Astrocyte of the cerebellum (primary cell): ENCODE measurements around the gene DSCAM.

Source experiments
- DNase-seq: peaks from one replicate; pipeline ENCODE4 v3.0.0-alpha.2; 2011; ENCODE audit warnings: low read depth
- H3K4me3 ChIP-seq: 2 replicates; pipeline ENCODE4 v1.5.1; 2011; ENCODE audit warnings: mild to moderate bottlenecking, low read depth, low read length, moderate library complexity
- in situ Hi-C: cut with HindIII; loops from 2 replicates; pipeline ENCODE4 v1.10.0; 2017; ENCODE audit warnings: low sequenced_read_pairs
- TF ChIP-seq, protein P1 (sequence below): IDR thresholded peaks from 2 replicates; pipeline ENCODE4 v1.5.1; 2012; ENCODE audit warnings: low read length, low read depth, moderate library complexity, mild to moderate bottlenecking; ENCODE audit errors: missing control alignments

DSCAM gene

DNA sequence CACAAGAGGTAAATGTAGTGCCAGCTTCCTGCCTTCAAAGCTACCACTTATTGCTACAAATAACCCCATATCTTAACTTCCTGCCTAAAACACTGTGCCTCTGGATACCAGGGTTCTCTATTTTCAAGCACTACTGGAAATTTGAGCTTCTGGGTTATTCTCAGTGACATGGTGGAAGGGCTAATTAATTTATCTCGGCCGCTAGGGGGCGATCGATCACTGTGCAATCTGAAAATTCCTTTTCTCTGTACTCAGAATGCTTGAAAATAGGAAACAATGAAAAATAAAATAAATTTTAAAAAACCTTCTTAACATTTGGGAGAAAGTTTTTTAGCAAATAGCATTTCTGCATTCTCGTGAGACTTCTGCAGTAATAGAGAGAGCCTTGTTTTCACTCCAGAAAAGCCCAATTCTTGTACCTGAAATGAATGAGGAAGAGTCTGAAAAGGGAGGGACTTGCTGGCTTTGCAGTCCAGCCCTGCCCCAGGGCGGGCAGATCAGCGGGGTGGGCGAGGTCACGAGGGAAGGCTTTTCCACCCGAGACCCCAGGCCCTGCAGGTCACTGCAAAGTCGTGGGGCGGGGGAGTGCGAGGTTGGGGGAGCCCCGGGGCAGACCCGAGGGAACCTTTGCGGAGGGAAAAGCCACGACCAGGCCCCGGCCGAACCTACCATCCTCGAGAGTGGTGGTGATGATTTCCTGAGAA is 703.0 kb downstream of the DSCAM start:
- TF ChIP-seq, protein P1, sequence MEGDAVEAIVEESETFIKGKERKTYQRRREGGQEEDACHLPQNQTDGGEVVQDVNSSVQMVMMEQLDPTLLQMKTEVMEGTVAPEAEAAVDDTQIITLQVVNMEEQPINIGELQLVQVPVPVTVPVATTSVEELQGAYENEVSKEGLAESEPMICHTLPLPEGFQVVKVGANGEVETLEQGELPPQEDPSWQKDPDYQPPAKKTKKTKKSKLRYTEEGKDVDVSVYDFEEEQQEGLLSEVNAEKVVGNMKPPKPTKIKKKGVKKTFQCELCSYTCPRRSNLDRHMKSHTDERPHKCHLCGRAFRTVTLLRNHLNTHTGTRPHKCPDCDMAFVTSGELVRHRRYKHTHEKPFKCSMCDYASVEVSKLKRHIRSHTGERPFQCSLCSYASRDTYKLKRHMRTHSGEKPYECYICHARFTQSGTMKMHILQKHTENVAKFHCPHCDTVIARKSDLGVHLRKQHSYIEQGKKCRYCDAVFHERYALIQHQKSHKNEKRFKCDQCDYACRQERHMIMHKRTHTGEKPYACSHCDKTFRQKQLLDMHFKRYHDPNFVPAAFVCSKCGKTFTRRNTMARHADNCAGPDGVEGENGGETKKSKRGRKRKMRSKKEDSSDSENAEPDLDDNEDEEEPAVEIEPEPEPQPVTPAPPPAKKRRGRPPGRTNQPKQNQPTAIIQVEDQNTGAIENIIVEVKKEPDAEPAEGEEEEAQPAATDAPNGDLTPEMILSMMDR = peak; percentile 66
- peak; percentile 38 for DNase-seq
- in situ Hi-C loops = loop anchor here (25.0 kb wide), 1 partner anchor 243 kb away; no protein-coding TSS in a partner anchor
- no peak overlapping the region for H3K4me3 ChIP-seq

DNA sequence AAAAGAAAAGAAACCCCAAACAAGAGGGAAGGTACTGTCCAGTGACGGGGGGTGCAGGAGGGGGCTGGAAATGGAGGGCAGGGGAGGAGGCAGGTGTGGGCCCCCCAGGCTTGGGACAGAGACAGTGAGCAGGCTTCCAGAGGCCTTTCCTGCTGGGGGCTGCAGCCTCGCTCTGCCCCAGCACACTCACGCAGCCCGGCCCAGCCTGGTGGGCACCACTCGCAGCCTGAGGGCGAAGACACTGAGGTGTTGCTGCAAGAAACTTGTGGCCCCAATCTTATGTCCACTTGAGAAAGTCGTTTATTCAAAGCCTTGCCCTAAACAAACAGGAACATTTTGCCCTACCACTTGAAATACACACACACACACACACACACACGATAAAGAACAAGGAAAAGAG is 705.3 kb downstream of the DSCAM start:
- in situ Hi-C loops = loop anchor here (25.0 kb wide), 1 partner anchor 246 kb away; no protein-coding TSS in a partner anchor
- no peak overlapping the region for H3K4me3 ChIP-seq
- DNase-seq = no peak
- TF ChIP-seq, protein P1 = no peak

DNA sequence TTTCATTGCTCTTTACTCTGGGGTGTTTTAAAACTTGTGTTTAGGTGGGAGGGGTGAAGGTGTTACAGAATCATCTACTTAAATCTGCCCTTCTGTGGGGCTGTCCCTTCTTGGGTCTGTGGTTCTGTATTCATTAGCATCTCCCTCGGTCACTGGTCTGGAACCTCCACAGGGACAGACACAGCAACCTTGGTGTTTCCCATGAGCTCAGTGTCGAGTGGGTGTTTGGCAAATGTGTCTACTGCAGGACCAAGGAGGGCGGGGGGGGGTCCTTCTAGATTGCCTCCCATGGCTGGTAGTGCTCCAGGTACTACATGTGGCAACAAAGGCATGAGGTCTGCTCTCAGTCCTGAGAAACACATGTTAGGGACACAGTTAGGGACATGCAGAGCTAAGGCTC is 706.3 kb downstream of the DSCAM start:
- in situ Hi-C loops = loop anchor here (25.0 kb wide), 1 partner anchor 247 kb away; no protein-coding TSS in a partner anchor
- H3K4me3 ChIP-seq = no peak overlapping the region
- DNase-seq = no peak
- TF ChIP-seq, protein P1 = no peak

DNA sequence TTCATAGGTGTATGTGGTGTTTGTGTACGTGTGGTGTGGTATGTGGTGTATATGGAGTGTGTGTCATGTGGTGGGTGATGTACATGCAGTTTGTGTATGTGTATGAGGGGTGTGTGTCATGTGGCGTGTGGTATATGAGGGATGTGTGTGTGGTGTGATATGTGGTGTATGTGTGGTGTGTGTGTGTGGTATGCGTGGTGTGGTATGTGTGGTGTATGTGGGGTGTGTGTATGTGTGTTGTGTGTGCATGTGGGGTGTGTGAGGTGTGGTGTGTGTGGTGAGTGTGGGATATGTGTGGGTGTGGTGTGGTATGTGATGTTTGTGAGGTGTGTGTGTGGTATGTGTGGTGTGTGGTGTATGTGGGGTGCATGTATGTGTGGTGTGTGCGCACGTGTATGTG is 707.3 kb downstream of the DSCAM start:
- in situ Hi-C loops = loop anchor here (25.0 kb wide), 1 partner anchor 248 kb away; no protein-coding TSS in a partner anchor
- TF ChIP-seq, protein P1 = no peak
- no peak for DNase-seq
- no peak overlapping the region for H3K4me3 ChIP-seq

DNA sequence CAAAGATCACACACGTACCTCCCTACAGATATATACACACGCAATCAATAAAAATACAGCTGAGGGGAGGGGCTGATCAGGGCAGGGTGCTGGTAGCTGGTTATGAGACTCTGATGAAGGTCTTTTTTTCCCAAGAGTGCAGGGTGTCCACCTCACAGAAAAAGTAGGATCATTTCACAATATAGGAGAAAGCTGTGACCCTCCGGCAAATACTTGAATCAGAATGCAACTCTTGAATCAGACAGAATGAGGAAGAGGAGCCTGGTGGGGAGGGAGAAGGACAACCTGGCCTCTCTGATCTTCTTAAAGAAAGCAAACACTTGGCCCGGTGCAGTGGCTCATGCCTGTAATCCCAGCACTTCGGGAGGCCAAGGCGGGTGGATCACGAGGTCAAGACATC is 710.4 kb downstream of the DSCAM start:
- DNase-seq = no peak
- TF ChIP-seq, protein P1 = no peak
- H3K4me3 ChIP-seq = no peak overlapping the region
- in situ Hi-C loops = loop anchor here (25.0 kb wide), 1 partner anchor 251 kb away; no protein-coding TSS in a partner anchor

DNA sequence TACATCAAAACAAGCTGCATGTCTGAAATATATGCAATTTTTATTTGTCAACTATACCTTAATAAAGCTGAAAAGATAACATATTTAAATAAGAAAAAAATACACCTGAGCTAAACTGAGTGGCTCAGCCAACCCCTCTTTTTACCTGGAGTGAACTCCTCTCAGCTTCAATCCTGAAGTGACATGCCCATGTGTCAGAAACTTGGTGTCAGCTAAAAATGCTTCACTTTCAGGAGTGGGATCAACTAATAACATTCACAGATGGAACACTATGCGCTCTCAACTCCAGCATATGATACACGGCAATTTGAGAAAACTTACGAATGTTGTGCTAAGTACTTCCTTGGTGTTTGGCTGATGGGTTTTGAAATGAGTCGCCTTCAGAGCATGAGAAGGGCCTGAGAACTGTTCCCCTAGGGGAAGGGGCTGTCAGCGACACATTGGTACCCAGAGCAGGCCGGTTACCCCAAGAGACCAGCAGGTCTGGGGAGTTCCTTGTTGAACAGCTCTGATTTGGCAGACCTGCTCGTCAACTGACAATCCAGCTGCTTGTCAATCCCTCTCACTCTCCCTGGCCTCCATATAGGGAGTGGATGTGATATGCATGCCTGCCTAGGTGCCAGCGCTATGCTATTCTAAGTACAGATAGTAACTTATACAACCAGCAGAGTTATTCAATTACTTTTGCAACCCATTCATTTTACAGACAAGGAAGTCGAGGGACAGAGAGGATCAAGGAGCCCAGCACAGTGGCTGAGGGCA is 712.0 kb downstream of the DSCAM start:
- no peak for DNase-seq
- no peak overlapping the region for H3K4me3 ChIP-seq
- TF ChIP-seq, protein P1 = no peak
- in situ Hi-C loops = loop anchor here (25.0 kb wide), 1 partner anchor 252 kb away; no protein-coding TSS in a partner anchor
